NCI-H446 (cell line): ENCODE measurements around the gene CCDC57.

Source experiments
- DNase-seq, 2 experiments: peaks; one replicate each; lab custom pipeline; 2025; lab: John Stamatoyannopoulos, UW

Gene CCDC57

DNA sequence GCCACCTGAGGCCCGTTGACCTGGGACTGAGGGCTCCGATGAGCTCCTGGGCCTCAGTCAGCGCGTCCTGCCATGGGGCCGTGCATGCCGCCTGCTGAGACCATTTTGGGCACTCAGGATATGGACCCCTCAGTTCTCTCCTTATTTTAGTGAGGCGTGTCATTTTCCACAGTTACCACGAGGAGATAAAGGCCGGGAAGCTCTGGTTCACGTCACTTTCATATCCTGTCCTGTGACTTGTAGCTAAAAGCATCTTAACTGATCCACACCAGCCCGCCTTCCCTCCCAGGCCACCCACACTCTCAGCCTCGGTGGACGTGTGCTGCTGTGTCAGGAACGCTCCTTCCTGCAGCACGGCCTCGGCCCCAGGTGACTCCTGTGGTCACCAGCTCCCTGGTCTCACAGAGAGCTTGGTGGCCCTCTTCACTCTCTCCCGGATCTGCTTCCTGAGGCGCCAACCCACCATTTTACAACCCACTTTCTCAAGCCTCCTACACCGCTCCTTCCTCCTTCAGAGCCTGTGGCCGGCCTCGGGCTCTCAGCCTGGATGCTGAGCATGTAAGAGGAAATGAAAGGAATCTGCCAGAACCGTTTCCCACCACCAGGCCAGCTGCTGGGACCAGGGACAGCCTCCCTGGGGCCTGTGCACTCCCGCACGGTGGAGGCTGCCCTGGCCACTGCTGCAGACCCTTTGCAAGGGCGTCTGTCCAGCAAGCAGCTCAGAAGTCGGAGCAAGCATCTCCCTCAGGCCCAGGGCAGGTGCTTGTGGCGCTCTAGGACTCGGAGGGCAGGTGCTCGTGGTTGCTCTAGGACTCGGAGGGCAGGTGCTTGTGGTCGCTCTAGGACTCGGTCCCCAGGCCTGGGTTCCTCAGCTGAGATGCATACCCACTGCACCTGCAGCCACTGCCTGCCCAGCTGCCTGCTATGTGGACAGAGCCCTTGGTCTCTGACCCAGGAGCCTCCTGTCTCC is 90.7 kb downstream of the CCDC57 start:
- no peak for DNase-seq

- DNase-seq, result no peak
Measured at GRCh38 chr17:82121246-82121645, 91.4 kb downstream of the CCDC57 start.

DNA sequence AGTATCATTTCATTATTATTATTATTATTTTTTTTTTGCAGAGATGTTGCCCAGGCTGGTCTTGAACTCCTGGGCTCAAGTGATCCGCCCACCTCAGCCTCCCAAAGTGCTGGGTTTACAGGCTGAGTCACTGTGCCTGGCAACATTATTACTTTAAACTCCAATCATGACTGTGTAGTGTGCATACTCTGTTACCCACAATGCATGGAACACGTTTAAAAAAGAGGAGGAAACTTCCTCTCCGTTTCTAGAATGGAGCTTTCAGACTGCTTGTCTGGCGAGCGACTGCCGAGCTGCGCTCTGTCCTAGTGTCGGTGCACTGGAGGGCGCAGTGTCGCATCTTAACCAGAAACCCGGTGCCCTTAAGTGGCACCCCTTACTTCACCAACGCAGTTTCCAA is 92.5 kb downstream of the CCDC57 start:
- DNase-seq, result no peak

DNA sequence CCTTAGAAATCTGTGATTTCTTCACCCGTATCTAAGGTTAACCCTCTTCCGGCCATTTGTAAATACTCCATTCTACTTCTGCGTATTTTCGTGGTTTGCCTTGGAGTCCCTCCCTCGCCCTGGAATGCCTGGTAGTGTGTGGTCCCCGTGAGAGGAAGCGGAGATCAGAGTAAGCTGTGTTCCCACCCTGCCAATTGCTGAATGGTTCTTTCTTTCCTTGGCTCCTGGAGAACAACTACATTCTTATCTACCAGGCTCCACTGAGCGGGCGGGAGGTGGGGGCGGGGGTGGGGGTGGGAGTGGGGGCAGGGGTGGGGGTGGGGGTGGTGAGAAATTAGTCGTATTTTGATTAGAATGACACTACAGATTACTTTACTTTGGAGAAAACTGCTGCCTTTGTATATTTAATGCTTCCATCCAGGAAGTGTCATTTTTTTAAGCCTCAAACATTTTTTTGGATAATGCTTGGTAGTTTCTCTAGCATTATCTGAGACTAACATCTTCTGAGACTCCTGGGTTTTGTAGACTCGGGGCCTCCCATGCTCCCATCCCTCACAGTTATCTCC is 93.7 kb downstream of the CCDC57 start:
- no peak for DNase-seq

- no peak for DNase-seq
Measured at GRCh38 chr17:82118168-82118814, 94.4 kb downstream of the CCDC57 start.

GRCh38 chr17:82117139-82118090 is 95.2 kb downstream of the CCDC57 start:
- DNase-seq, result no peak

GRCh38 chr17:82116246-82116645 is 96.4 kb downstream of the CCDC57 start:
- DNase-seq, result no peak

DNA sequence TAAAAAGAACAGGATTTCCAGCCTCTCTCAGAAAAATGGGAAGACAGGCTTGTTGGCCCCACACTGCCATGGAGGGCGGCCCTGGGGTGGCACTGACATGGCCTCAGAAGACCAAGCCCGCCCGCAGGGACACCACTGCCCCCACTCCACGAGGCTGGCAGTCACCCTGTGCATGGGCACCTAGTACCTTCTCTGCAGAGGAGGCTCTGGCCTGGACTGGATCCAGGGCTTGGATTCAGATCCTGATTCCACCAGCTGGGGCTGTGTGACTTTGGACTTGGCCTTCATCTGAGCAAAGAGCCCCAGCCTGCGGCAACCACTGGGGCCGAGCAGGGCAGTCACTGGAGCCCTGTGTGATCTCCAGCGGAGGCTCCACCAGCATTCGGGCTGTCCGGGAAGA is 97.8 kb downstream of the CCDC57 start:
- DNase-seq, result no peak

- no peak for DNase-seq
Measured at GRCh38 chr17:82114447-82114846, 98.2 kb downstream of the CCDC57 start.

DNA sequence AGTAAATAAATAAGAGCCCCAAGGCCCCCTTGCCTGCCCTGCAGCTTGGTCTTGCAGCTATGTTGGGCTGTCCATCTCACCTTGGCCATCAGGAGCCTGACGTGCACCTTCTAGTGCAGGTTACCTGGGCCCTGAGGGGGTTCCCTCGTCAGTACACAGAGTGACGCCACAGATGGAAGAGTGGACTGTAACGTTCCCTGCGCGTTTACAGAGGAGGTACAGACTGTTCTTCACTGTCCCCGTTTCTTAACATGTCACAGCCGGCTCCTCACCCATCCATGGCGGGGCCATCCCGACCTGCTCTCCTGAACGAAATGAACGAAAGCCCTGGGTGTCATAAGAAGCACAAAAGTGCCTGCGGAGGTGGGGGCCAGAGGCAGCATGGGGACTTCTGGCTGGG is 98.7 kb downstream of the CCDC57 start:
- DNase-seq, result no peak

- DNase-seq, result no peak
Measured at GRCh38 chr17:82113422-82113821, 99.2 kb downstream of the CCDC57 start.

DNA sequence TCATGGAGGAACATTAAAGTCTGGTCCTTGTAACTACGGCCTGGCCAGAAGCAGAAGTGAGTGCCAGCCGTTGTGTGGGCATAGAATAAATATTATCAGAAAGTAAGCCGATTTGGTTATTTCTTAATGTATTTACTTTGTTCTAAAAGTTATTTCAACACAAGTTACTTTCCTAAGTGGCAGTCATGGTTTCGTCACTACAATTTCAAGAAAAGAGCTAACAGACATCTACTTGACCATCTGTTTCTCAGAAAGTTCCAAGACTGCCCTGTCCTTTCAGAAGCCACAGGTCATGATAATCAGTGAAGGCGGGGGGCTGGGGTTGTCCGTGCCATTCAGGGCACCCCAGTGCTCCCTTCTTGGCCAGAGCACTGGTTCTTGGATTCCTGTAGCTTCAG is 99.7 kb downstream of the CCDC57 start:
- no peak for DNase-seq

DNA sequence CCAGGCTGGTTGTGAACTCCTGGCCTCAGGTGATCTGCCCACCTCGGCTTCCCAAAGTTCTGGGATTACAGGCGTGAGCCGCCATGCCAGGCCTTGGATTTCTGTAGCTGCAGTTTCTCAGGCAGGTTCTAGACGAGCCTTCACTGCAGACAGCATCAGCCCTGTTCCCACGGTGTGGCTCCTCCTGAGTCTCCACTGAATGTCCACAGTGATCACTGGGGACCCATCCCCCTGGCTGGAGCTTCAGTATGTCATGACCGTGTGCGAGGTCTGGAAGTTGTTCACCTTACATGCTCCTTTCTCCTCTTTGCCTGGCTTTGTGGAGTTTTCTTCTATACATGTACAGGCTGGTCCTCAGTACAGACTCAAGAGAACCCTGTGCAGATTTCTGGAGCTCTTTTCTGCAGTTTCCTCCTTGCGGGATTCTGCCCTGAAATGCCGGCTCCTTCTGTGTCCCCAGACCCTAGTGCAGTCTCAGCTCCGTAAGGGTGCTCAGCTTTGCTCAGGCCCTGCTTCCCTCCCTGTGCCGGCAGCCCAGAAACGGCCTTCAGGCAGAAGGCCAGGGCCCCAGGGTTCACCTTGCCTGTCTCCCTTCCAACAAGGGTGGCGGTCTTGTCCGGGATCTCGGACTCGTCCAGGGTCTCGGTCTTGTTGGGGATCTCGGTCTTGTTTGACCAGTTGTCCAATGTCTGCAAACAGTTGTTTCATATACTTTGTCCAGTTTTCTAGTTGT is 100.3 kb downstream of the CCDC57 start:
- DNase-seq, result no peak

DNA sequence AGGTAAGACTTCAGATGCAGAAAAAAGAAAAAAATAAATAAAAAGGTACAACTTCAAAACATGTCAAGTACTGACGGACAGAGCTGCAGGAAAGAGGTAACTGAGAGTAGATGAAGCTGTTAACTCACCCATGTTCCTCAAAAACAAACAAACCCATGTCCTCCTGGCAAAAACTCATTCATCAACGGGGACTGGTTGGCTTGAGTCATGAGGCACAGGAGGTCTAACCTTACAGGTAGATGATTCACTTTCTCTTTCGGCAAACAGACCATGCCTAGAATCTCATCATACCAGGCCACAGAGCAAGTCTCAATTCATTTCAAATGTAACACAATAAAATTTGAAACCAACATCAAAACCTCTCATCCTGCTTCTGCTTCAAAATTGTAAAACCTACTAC is 102.3 kb downstream of the CCDC57 start:
- DNase-seq, result no peak

DNA sequence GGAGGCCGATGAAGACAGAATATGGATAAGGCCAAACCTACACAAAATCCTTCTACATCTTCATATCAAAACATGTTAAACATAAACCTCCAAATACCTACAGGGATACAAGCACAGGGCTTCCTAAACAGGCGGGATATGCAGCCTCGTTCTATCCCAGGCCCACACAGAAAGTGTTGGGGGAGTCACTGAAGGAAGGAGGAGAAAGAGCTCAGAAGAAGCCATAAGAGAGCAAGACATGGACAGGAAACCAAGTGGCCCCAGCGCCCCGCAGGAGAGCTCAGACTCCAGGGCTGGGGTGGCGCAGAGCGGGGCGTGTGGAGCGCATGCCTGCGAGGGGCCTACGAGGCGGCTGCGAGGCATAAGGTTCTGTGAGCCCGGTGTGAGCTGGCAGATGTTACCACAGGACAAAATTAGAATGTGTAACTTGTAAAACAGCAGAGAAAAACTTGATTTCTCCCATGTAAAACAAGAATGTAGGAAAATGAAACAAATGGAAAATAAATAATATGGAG is 103.6 kb downstream of the CCDC57 start:
- no peak for DNase-seq

GRCh38 chr17:82108496-82108945 is 104.1 kb downstream of the CCDC57 start:
- no peak for DNase-seq

GRCh38 chr17:82108038-82108437 is 104.6 kb downstream of the CCDC57 start:
- DNase-seq, result no peak

GRCh38 chr17:82107341-82107860 is 105.2 kb downstream of the CCDC57 start:
- no peak for DNase-seq

DNA sequence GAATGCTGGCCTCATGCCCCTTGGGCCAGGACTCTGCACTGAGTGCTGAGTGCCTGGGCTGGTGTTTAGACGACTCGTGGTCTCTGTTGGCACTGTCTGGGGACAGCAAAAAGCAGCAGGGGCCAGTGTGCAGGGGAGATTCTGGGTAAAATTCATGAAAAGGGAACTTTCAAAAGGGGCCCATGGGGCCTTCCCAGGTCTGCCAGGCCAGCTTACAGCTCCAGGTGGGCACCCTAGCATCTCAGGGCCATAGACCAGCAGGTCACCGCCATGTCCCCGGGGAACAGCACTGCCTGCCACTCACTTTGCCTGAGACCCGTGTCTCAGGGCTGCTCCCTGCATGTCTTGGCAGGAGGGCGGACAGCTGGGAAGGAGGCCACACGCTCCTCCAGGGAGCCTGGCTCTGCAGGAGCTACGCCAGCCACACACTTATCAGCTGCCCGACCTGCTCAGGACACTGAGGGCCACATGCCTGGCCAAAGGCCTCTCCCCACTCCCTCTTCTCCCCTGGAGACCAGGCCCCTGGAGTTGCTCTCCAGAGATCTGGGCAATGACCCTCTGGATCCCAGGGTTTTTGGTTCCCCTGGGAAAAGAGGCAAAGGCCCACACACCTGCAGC is 105.8 kb downstream of the CCDC57 start:
- DNase-seq, result no peak
